ENCODE data around the gene SORBS1.

The SORBS1 gene

DNA sequence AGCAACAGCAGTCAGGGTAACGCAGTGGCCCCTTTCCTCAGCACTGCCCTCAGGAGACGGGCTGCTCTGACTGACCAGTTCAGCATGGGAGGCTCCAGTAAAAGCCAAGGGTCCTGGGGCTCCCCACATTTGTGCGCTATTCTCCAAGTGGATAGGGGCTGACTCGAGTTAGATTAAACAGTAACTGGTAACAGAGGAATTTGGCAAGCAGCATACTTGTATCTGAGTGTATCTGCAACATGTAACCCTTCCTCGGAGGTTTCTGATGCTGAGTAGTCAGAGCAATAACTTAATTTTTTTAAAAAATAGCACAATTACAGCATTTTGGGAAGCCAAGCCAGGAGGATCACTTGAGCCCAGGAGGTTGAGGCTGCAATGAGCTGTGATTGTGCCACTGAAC lies 22.8 kb downstream of the SORBS1 start:
- DNase-seq, result no peak

DNA sequence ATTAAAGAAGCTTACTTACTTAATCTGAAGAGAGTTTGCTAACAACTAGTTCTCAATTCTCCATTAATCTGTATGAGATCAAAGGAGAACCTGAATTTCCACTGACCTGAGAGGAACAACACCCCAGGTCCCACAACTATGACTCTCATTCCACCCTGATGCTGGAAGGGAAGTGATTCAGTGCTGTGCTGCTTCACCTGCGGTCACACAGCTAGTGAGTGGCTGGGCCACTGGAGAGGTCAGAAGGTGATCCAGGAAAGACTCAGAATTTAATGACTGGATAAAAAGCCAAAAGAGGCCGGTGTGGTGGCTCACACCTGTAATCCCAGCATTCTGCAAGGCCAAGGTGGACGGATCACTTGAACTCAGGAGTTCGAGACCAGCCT lies 23.6 kb downstream of the SORBS1 start:
- no peak for DNase-seq

DNA sequence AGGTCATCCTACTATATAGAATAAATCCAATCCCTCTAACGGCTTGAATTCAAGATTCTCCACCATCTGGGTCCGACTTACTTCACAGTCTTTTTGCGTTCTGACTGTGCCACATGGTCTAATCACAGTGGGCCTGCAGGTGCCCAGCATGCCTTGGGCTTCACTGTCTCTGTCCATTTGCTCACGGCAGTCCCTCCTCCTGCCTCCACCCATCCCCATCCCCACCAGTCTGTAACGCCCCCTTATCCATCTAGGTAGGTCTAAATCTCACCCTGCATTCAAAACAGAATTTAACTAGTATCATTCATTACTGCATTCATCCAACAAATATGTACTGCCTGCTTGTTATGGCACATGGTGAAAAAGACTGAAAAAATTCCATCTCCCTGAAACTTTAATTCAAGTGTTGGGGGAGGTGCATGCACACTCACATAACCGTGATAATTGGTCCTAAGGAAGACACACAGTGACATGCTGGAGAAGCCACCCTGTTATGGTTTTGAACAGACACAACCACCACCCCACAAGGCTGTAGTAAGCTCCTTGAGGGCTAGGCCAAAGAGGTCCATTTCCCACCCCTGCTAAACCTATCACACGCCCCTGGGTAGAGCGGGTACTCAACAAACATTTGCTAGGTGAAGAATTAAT lies 24.2 kb downstream of the SORBS1 start:
- DNase-seq, result no peak

DNA sequence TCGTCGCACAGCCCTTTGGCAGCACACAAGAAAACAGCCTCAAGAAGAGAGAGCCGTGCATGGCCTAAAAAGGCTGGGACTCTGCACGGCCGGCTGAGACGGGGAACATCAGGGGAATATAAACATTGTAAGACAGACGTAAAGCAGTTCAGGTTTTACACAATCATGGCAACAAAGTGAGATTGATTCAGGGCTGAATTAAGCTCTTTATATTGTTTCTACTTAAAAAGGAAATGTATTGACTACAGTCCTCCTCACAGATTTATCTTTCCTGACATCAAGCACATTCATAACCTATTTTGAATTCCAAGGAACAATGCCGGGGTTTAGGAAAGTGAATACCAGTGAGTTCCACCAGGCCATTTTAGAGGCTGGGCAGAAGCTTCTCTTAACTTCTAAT lies 25.2 kb downstream of the SORBS1 start:
- no peak for DNase-seq

DNA sequence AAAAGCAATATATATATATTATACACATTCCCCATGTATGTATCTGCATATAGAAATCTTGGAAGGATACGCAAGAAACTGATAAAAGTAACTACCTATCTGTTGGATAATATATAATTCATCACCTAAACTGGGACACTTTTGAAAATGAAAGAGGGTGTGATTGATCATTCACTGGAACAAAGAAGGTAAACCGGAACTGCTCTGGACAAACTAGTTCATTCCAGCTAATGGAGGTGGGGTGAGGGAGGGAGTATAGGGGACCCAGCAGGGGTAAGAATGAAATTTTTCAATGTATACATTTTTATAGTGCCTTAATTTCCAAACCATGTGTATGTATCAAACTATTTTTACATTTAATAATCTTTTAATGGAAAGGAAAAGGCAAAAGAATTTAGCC lies 25.6 kb downstream of the SORBS1 start:
- DNase-seq, result no peak

DNA sequence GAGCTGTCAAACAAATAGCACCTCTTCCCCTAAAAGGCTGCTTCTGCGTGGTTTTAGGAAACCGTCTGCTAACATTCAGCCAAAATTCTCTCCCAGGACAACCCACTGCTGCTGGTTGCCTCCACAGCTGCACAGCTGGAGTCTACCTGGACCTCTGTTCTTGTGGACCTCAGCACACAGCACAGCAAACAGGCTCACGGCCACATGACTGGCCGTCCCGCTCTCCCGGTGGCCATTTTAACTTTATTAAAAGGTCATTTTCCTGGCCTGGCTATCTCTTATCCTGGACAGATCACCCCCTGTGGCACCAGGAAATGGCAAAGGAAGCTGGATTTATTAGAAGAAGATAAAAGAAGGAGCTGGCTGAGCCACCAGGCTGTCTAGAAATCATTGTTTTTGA lies 27.6 kb downstream of the SORBS1 start:
- no peak for DNase-seq

DNA sequence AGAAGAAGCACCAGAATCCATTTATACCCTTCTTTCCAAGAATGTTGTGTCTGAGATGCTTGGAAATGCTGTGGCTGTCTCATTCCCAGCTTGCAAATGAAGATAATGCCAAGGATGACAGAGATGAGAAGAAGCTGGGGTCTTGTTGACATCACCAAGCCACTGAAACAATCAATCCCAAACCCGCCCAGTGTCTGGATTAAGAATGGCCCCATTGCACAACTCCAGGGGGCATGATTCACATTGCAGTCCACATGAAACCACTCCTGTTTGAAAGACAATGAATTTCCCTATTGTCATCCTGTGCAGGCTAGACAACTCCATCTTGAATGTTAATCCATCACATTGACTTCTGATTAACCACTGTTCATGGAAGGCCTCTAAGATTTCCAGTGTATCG lies 28.6 kb downstream of the SORBS1 start:
- DNase-seq, result no peak

DNA sequence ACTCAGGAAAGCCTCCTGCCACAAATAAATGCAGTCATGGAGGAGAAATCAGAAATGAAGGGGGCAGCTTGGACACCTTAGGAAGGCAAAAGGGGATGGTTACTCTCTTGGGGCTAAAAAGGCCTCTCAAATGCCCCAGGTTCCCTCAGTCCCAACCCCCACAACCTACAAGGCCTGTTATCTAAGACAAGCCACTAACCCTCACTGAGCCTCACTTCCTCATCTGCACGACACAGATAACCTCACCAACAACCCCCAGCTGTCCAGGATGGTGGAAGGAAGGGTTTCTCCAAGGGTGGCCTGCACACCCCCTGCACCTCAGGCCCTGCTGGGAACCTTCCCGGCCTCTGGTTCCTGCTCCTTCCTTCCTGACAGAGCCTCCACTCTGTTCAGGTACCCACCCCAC lies 29.2 kb downstream of the SORBS1 start:
- no peak for DNase-seq

DNA sequence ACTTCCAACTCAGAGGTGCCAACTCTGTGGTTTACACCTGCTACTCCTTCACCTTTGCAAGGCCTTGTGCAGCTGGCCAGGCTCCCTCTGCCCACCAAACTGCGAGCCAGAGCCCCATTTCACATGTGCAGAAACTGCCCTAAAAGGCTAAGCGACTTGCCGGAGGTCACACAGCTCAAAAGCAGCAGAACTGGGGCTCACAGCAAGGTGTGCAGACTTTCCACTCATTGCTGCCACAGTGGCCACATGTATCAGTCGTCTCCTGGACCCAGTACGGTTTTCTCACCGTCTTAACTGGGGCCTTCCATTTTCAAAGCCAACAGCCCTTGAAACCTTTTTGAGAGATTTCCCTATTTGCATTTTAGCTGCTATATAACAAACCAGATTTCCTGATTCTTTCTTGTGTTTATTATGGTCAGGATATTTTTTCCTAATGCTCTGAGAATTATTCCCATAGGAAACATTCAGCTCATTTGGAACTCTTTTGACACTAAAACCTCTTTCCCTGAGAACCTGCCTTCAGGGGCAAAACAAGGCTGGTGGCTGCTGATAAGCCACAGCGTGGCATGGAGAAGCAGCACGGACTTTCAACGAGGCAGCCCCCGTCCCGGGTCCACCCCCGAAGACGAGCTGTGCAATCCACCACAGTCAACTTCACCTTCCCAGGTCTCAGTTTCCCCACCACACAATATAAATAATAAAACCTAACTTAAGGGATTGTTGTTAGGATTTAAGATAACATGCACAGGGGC lies 29.9 kb downstream of the SORBS1 start:
- DNase-seq, result no peak

DNA sequence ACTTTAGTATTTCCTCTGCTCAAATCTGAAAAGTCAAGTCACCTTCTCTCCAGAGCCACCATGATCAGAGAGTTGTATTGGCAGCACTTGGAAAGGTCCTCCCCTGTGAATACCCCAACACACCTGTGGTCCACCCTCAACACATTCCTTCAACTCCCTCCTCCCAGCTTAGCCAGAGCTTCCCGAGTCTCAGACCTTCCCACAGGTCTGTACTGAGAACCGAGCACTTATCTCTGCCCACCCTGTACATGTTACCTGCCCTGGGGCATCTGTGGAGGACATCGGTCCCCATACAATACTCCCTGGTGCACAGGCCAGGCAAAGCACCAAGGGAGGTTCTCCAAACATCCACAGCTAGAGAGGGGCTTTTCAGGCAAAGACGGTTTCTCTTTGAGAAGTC lies 30.6 kb downstream of the SORBS1 start:
- DNase-seq, result no peak

DNA sequence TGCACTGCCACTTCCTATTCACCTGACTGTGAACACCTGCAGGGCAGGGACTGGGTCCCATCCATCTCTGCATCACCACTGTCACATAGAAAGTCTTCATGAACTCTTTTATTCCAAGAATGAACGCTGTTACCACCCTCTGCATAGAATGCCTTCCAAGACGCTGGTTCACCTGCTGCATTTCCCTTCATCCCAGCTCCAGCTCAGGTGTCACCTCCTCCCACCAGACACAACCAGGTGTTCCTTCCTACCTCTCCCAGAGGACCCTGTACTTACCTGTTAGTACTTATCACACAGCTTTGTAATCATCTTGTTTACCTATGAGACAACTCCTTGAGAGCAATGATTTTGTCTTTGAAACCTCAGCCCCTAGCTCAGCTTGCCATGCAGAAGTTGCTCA lies 31.1 kb downstream of the SORBS1 start:
- no peak for DNase-seq

DNA sequence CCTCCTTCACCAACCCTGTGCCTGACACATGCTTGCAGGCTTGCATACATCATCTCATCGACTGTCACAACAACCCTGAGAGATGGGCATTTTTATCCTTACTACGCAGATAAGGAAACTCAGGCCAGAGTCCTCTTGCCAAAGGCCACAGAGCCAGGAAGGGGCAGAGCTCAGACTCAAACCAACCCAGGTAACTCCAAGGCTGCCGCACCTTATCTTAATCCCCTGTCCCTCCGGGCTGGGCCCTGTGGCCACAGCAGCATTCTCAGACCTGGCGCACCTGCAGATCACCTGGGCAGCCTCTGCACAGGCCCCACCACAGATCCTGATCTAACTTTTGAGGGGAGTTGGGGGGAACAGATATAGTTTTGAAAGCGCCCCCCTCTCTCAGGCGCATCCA lies 35.1 kb downstream of the SORBS1 start:
- DNase-seq, result no peak

DNA sequence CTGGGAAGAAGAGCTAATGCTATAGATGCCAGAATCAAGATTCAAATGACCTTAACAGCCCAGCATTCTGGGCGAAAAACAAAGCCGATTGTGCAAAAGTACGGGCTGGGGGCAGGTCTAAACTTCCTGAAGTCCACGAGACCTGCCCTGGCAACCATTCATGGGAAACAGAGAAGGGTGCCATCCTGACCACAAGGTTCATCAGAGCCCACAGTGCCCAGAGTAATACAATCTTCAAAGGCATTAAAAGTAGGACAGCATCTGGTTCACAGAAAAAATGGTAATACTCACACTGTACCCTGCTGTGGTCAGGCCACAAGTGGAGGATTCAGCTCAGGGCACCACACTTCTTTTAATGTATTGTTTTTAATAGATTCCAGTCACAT lies 36.1 kb downstream of the SORBS1 start:
- no peak for DNase-seq

DNA sequence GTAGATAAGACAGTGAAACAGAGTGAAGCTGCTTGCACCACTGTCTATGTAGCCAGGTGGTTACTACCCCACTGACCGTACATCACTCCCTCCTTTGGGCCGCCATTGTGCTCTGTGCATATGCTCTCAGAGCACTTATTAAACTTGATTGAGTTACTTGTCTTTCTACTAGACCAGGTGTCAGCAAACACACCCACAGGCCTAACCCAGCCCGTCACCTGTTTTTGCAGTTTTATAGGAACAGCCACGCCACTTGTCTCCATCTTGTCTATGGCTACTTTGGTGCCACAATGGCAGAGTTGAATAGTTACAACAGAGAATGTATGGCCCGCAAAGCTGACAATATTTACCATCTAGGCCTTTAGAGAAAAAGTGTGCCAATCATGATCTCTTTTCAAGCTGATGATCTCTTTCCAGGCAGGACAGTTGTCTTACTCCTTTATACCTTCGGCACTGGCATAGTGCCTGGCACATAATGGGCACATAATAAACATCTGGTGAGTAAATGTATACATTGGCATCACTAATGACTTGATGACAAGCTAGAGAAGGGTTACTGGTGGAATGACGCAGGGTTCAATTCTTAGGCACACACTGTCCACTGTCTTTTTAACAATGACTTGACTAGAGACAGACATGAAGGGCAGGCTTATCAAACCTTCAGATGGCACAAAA lies 36.7 kb downstream of the SORBS1 start:
- DNase-seq, result no peak

DNA sequence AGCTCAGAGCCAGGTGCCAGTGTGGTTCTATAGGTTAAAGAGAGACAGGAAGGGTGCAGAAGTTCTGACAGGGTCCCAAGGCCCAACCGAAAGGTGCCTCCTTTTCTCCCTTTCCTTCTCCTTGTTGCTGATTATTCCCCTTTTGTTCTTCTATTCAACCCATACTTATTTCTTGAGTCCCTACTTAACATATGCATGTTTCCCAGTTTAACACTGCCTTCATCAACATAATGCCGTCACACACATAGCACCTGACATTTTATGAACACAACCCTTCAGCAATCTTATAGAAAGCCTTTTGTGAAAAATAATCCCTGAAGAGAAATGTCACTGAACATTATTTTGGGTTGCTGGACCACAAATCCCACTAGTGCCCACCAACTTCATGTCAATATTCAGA lies 39.1 kb downstream of the SORBS1 start:
- no peak for DNase-seq

DNA sequence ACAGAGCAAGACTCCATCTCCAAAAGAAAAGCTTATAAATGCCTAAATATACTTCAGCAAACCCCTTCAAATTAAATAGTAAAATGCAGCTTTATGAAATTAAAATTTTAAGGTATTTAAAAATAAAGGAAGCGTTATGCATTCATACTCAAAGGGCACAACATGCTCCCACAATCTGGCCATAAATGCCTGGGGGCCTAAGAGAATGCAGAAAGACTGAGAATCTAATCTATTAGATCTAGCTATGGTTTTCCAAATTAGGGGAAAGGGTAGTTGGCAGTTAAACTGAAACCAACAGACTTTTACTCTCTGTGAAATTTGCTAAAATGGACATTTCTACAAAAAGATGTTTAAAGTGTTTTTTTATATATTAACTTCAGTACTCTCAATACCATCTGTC lies 40.6 kb downstream of the SORBS1 start:
- DNase-seq, result no peak

DNA sequence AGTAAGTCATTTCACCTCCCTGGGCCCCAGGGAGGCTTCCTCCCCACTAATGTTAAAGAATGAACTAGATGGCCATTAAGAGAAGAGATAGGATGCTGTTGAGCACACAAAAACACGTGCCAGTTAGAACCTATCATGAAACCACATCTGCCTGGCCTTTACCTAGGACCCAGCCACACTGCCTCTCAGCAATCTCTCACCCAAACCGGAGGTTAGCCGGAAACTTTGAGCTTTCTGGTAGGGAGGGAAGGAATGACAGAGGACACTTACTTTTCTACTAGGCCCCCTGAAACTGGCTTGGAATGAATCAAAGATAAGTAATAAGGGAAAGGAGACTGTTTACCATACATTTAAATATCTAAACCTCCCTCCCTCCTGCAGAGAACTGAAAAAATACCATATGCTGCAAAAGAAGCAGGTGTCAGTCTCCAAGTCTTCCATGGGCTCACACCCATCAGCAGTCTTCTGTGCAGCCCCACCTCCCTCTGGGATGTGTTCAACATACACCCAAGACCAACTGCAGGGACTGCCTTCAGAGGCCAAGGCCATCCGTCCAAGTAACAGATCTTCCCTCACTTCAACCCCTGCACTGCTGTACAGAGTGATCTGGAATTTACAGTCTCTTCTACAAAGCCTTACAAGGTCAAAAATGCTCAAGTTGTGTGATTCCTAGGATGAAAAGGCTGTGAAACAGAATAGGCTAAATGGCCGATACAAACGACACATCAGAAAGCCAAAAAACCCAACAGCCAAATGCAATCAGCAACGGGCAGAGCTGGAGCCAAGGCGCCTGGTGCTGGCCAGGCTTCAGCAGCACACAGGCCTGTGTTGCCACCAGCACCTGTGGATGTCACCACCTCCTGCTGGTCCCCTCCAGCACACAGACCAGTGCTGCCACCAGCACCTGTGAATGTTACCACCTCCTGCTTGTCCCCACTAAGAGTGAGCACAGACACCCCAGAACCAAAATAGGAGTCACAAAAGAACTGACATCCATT lies 42.4 kb downstream of the SORBS1 start:
- no peak for DNase-seq

DNA sequence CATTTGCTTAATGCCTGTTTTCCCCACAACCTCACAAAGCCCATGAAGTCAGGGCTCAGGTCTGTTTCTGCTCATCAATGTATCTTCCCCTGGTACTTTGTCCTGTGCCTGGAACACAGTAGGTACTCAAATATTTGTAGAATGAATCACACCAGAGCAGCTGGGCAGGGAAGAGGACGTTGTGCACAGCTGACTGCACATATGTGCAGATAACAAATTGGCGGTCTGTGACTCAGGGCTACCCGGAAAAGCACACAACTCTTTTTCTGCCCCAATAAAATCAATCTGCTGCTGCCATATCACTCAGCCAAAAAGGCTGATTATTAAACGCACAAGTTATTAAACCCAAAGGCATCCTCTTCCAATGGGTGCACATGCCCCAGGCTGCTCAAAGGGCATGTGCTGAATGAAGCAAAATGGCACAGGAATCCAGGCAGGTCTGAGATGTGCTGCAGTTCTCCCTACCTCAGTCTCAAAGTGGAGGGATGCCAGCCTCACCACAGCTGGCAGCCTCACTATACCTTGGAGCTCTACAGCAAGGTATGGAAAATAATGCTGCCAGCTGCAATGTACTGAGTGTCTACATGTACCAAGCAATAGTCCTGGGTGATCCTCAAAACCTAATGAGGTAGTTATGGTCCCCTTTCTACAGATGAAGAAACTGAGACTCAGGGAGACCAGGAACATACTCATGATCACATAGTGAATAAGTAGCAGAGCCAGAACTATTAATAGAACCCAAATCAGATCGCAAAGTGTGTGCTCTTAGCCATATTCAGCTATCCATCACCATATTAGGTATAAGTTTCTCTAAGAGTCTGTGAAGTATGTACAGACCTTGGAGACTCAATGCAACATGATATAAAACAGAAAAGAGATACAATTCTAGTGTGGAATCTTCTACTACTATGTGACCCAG lies 43.4 kb downstream of the SORBS1 start:
- DNase-seq, result no peak

DNA sequence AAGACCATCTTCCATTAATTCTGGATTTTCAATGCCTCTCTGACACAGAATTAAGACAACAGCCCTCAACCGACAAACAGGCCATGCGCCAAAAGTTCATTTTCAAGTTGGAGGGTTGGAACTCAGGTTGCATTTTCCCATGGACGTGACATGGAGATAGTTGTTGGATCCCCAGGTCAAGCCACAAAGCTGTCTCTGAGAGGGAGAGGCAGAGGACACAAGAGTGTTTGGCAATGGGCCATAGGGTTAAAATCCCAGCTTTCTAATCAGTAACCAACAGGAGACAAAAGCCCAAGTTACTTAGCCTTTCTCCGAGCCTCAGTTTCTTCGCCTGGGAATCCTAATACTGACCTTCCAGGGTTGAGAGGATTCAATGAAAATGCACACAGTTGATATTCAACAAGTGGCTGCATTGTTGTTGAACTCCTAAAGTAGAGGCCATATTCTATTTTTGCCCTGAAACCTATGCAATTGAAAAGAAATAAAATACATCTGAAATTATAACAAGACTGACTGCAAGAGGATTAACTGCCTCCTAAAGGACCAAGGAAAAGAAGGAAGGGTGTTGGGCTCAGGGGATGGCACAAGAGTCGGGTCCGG lies 44.3 kb downstream of the SORBS1 start:
- DNase-seq, result no peak

DNA sequence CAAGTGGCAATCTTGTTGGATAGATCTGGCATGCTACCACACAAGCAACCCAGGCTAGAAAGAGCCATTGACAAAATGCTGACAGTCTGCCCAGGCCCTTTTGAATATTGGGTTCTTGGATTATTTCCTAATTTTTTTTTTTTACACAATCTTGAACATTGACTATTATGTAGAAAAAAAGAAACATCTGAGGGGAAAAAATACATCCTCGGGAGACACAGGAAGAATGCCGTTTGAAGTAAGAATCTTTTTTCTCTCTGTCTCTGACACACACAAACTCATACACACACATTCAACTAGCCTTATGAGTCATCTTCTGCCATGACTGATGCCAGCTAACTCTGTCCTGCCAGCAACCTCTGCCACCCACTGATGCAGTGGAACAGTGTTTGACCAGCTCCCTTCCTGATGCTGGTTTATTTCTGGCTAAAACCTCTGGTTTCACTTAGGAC lies 47.2 kb downstream of the SORBS1 start:
- DNase-seq, result peak; percentile 16

DNA sequence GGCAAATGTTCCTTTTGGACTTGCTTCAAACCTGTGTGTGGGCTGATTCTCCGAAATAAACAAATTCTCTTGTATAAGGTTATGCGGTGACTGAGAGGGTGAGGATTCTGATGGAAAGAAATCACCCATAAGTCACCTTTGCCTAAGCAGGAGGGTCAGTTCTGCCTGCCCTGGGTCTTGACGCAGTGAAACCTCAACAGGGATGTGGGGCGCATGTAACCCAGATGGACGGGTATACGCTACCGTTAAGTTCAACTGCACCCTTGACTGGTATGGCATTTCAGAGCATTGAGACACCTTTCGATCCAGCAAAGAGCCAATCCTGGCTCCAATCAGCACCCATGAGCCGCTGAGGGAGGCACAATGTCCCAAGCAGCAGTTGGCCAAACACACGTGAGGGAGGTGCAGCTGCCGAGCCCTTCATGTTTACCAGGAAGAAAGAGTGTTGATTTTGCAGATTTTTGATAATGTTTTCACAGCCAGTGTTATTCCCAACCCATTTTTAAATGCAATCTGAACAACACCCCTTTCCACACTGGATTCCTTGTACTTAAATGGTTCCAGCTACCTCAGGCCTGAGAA lies 48.1 kb downstream of the SORBS1 start:
- no peak for DNase-seq
